Retina (tissue), 1 donor: ENCODE data around the gene VWA3A.
"Not testable (repeated sequence)": the region's sequence is repeated elsewhere in the genome, so short reads cannot be mapped to it uniquely, and the experiment has no call there.

Experiments
- DNase-seq: peaks from one replicate; pipeline ENCODE4 v3.0.0-alpha.2; 2016

The VWA3A gene

GRCh38 chr16:22139008-22139407 lies 46.7 kb downstream of the VWA3A start:
- no peak for DNase-seq

DNA sequence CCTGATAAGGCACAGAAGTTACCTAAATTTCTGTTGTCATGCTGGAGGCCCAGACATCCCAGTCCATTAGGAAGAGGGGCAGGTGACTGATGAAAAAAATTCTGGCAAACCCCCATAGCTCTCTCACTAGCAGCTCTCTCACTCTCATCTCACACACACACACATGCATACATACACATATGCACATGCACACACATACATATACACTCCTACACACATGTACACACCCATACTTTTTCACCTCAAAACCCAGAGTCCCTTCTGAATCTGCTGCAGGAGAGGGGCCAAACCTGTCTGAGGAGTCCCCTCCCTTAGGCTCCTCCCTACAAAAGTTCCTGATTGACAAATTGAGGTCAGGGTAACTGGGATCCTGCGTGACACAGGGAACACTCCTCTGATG lies 47.4 kb downstream of the VWA3A start:
- no peak for DNase-seq

- no peak for DNase-seq
Measured at GRCh38 chr16:22141767-22142166, 49.4 kb downstream of the VWA3A start.

- no peak for DNase-seq
Measured at GRCh38 chr16:22144520-22144919, 52.2 kb downstream of the VWA3A start.

- no peak for DNase-seq
Measured at GRCh38 chr16:22147853-22148252, 55.5 kb downstream of the VWA3A start.

- no peak for DNase-seq
Measured at GRCh38 chr16:22151246-22151998, 59.1 kb downstream of the VWA3A start.

DNA sequence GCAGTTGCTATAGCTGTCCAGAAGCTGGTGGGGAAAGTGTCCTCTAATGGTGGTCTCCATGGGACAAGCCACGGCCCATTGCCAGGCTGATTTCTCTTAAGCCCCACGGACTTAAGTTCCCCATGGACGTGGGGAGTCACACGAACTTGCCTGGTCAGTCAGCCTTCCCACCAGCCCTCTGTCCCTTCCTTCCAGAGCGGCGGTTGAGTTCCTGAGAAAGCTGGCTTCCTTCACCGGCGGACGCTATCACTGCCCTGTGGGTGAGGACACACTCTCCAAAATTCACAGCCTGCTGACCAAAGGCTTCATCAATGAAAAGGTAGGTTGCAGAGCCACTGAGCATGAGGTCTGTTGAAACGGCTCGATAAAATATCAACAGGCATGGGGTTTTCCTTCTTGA lies 60.0 kb downstream of the VWA3A start:
- DNase-seq, result no peak

DNA sequence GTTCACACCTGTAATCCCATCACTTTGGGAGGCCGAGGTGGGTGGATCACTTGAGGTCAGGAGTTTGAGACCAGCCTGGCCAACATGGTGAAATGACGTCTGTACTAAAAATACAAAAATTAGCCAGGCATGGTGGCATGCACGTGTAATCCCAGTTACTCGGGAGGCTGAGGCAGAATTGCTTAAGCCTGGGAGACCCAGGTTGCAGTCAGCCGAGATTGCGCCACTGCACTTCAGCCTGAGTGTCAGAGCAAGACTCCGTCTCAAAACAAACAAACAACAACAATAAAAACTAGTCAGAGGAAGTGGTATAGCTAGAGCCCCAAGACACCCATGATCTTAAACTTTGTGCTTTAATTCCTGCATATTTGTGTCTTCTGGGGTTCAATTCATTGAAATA lies 60.7 kb downstream of the VWA3A start:
- DNase-seq, result not testable (repeated sequence)

GRCh38 chr16:22161401-22161800 lies 69.1 kb downstream of the VWA3A start:
- no peak for DNase-seq

DNA sequence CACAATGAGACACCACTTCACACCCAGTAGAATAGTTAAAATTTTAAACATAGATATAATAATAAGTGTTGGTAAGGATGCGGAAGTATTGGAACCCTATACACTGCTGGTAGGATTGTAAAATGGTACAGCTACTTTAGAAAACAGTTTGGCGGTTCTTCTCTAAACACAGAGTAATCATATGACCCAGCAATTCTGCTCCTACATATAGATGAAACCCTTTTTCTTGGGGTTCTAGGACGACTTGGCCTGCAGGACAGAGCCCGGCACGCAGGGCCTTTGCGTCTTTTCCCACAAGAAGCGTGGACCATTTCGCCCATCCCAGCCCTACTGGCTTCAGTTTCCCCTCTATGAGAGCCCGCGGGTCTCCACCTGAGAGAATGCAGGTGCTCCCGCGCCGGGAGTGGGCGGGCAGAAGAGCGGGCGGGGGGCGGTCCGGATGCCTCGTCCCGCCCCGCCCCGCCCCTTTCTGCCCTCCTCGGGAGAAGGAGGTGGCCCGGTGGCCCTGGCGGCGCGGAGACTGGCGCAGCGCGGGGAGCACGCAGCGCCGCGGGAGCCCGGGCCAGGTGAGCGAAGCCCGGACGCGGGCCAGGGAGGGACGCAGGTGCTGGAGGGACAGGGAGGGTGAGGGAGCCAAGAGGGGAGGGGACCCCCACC lies 69.8 kb downstream of the VWA3A start, which contains the start of gene SDR42E2:
Gene SDR42E2, plus strand, starts transcription at position 508 of the 657 bp plus-strand sequence. CDS start 3,077 bp downstream, outside the sequence.
- DNase-seq, result no peak

DNA sequence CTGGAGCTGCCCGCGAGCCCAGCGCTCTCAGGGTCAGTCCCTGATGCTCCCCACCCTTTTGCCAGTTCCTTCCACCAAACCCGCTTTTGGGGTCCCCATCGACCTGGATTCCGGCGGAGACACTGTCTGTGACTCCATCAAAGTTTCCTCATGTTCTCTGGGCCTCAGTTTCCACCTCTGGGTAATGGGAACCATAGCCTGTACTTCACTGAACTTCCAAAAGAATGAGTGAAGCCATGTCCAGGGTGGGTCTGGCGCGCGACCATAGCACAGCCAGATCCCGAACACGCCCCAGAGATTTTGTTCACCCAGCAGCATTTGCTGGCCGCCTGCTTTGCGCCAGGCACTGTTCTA lies 70.3 kb downstream of the VWA3A start:
- no peak for DNase-seq

GRCh38 chr16:22163806-22164205 lies 71.5 kb downstream of the VWA3A start:
- DNase-seq, result no peak

DNA sequence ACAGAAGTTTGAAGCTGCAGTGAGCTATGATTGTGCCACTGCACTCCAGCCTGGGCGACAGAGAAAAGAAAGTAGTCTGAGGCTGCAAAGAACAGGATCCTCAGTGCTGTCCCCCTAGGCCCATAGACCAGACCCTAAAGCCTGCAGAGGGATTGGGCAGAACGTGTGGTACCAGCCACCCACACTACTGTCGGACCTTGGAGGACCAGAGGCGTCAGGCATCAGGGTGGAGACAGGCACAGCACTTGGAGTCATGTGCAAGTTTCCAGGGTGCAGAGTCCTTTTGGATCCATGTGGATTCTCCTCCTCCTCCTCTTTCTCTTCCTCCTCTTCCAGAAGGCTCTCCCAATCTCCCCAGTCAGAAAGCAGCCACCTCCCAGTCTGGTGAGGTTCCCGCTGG lies 72.1 kb downstream of the VWA3A start:
- no peak for DNase-seq

- DNase-seq, result no peak
Measured at GRCh38 chr16:22165508-22166285, 73.4 kb downstream of the VWA3A start.

DNA sequence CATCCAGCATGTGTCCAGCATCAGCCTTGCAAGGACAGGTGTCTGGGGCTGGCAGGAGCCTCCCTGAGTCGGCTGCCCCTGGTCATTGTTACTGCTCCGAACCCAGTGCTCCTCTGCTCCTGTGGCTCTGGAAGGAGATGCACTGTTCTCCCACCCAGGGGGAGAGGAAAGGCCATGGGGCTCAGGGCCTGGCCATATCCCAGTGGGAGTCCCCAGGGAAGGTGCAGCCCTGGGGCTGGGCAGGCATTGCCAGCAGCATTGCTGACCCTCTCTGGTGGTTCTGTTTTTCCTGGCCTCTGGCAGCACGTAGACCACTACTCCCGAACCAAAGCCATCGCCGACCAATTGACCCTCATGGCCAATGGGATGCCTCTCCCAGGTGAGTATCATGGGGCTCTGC lies 79.6 kb downstream of the VWA3A start:
- no peak for DNase-seq

- not testable (repeated sequence) for DNase-seq
Measured at GRCh38 chr16:22172642-22173041, 80.3 kb downstream of the VWA3A start.

DNA sequence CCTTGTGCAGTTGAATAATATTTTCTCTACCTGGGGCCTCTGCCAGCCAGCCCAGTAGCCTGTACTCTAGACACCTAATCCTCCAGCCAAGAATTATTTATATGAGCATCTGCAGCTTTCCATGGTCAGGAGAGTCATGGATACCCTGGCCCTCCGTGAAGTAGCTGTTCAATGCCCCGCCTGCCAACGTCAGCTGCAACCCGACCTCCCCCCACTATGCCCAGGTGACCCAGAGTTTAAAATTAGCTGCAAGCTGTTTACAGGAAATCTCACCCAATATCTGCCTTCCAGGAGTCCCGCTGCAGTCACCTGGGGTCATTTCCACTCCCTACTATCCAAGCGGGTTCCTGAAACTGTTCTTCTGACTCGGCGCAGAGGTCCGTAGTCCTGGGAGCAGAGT lies 82.3 kb downstream of the VWA3A start:
- DNase-seq, result no peak

- no peak for DNase-seq
Measured at GRCh38 chr16:22177968-22178930, 85.9 kb downstream of the VWA3A start.

GRCh38 chr16:22181426-22181825 lies 89.1 kb downstream of the VWA3A start:
- no peak for DNase-seq

DNA sequence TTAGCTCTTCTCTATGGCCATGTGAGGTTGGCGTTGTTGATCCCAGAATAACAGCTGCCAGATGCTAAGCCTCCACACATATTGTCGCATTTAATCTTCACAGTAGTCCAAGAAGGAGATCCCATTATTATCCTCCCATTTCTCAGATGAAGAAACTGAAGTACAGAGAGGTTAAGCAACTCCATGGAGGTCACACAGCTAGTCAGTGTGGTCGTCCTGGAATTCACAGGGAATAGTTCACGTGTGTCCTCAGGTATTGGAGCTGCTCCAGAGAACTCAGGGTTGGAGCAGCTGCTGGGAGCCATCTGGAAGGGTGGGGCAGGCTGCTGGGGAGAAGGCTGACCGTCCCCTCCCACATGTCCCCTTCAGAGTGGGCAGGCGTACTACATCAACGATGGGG lies 89.5 kb downstream of the VWA3A start:
- no peak for DNase-seq

DNA sequence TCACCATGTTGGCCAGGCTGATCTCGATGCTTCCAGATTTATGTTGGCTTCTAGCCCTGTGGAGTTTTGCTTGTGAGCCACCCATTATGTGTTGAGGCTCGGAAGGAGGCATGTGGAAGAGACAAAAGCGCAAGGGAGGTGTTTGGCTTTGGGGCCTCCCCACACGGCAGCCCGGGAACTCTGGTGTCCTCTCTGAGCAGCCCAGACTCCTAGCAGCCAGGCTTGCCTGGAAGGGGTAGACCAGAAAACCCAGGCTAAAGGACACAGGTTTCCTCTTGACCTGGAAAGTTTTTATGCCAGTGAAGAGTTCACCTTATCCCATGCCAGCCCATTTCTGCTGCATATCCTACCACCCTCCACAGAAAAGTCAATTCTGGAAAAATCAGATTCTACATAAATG lies 91.0 kb downstream of the VWA3A start:
- DNase-seq, result no peak

DNA sequence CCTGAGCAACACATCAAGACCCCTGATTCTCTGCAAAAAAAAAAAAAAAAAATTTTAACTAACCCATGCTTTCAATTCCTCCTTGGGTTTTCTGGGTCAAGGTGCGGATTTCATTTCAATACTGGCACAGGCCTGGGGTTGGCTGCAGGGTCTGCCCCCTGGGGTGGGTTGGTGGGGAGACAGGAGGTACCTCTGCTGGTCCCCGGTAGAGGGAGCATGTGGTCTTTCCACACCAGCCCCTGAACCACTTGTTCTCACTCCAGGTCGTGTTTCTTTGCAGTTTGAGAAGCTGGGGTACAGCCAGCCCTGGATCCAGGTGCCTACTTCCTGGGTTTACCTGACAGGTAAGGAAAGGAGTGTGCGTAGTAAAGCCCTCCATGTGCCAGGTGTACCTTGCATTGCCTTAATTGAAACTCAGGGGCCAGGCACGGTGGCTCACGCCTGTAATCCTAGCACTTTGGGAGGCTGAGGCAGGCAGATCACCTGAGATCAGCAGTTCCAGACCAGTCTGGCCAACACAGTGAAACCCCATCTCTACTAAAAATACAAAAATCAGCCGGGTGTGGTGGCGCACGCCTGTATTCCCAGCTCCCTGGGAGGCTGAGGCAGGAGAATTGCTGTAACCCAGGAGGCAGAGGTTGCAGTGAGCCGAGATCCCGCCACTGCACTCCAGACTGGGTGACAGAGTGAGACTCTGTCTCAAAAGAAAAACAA lies 91.7 kb downstream of the VWA3A start:
- DNase-seq, result no peak
